Daoy (cell line): ENCODE measurements around the gene AGAP1. TPM values are rescaled to one million over a fixed set of nuclear protein-coding genes. Genes with fewer than 3 reads are reported as not detected.

ENCODE experiments used
- DNase-seq: peaks from one replicate; pipeline ENCODE4 v3.0.0-alpha.2; 2015; ENCODE audit warnings: low read depth
- total RNA-seq: library from RNA; depleted of rRNA; stranded (reverse); fragments of >200 nt; shearing (Covaris generic); gene quantifications from 2 replicates; pipeline ENCODE4 v1.2.3, GENCODE V29; 2014

AGAP1 gene
- total RNA-seq, 1 experiment from 2014 or later, result 9.3 TPM

DNA sequence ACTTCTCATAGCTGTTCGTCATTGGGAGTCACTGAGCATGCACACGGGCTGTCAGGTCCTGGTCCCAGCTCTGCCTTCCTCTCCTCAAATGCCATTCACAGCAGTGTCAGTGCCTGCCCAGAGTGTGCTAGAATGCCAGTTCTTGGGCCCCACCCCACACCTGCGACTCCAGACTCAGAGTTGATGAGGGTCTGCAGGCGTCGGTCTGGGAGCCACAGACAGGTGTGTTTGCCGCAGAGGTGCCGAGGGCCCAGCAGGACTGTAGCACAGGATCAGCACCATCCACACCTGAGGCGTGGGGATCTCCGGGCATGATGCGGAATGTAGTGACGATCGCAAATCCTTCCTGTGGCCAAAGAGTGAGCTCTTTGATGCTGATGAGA lies 56.5 kb downstream of the AGAP1 start:
- no peak for DNase-seq

DNA sequence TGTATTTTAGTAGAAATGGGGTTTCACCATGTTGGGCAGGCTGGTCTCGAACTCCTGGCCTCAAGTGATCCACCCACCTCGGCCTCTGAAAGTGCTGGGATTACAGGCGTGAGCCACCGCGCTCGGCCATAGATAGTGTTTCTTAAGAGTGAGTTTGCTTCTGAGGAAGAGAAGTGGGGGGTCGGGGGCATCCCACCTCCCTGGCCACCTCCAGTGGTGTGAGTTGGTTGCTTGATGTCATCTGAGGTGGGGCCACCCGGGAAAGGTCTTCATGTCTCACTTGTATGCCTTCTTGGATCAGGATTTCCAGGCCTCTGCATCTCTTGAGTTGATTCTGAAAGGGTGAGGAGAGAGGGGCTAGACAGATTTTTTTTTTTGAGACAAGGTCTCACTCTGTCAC lies 57.1 kb downstream of the AGAP1 start:
- no peak for DNase-seq

DNA sequence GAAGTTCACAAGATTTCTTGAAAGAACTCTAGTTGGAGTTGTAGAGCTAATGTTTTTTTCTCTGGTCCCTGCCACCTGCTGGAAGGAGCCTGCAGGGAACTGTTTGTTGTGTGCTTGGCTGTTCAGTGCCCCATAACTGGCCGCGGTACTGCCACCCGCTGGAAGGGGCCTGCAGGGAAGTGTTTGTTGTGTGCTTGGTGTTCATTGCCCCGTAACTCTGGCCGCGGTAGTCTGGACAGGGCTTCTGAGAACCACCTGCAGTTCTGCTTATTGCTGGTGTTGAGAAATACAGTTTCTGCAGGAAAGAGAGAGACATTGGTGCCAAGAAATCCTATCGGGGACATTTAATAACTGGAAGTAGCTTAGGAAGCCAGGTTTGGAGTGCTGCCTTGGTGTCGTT lies 58.1 kb downstream of the AGAP1 start:
- peak; percentile 34 for DNase-seq

- DNase-seq, result no peak
These were observed 58.8 kb downstream of the AGAP1 start for GRCh38 chr2:235552671-235553070.

DNA sequence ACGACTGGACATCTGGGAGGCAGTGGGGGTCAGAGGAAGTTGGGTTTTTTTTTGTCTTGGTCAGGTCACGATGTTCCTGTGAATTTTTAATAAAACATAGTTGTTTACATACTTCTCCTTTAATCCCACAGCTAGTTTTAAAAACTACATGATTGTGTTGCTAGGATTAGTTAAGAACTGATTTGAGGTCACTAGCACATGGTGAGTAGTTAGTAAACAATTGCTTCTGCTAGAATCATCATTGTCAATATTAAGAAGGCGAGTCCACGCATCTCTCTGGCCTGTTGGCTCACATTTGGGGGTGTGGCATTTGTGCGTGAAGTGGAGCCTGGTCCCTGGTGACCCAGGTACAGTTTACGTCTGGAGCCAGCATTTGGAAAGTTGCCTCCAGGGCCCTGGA lies 59.4 kb downstream of the AGAP1 start:
- no peak for DNase-seq

GRCh38 chr2:235553696-235554100 lies 59.9 kb downstream of the AGAP1 start:
- peak; percentile 58 for DNase-seq

DNA sequence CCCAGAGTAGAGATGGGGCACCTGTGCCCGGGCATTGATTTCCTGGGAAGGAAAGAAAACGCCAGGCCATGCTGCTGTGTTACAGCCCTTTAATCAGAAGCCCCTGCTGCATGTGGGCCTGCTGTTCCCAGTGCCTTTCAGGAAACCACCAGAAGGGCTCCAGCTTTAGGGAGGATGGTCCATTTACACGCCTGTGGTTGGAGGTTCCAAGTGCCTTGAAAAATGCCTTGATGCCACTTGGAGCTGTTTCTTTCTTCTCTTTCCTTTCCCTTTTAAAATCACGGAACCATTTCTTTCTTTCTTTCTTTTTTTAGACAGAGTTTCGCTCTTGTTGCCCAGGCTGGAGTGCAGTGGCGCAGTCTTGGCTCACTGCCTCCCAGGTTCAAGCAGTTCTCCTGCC lies 60.5 kb downstream of the AGAP1 start:
- no peak for DNase-seq

DNA sequence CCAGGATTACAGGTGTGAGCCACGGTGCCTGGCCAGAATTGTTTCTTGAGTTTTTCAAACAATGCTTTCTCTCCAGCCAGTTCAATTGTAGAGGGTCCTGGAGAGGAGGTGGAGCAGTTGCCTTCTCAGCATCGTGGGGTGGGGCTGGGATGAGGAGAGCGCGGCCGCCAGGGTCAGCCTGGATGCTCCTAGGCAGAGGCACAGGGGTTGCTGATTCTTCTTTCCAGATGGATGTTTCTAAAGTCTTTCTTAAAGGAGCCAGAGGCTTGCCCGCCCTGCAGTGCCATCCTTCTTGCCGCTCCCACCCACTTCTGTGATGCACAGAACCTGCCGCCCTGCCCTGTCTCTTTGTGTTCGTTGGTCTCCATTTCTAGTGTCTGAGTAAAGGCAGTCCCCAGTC lies 61.1 kb downstream of the AGAP1 start:
- no peak for DNase-seq

GRCh38 chr2:235555371-235555770 lies 61.5 kb downstream of the AGAP1 start:
- DNase-seq, result no peak

DNA sequence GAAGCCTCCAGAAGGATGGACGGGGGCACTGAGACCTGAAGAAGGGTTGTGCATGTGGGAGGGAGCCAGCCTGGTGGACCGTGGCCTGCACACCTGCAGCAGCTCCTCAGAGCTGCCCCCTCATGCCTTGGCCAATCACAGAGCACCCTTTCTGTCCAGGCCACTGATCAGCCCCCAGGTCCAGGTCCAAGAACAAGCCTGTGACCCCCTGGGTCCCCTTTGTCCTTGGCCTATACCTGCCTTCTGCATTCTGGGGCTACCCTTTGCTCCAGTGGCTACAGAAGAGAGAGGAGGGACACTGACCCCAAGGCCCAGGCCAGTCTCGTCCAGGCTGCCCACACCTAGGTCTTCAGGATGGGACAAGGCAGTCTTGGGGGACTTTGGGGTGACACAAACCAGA lies 62.2 kb downstream of the AGAP1 start:
- no peak for DNase-seq

GRCh38 chr2:235556901-235557300 lies 63.1 kb downstream of the AGAP1 start:
- no peak for DNase-seq

DNA sequence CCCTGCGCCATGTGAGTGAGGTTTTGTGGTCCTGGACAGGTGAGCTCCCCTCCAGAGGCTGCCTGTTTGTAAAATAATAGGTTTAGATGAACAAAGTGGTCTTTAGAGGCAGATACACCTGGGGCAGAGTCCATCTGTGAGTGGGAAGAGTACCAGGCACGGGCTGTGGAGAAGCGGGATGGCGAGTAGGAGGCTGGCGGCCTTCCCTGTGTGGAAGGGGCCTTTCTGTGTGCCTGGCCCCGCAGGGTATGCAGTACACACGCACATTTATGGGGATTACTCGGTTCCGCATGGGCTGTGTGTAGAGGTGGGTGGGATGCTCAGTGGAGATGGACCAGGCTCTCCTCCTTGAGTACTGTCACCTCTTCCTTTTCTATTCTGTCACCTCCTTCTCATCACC lies 64.1 kb downstream of the AGAP1 start:
- DNase-seq, result no peak

DNA sequence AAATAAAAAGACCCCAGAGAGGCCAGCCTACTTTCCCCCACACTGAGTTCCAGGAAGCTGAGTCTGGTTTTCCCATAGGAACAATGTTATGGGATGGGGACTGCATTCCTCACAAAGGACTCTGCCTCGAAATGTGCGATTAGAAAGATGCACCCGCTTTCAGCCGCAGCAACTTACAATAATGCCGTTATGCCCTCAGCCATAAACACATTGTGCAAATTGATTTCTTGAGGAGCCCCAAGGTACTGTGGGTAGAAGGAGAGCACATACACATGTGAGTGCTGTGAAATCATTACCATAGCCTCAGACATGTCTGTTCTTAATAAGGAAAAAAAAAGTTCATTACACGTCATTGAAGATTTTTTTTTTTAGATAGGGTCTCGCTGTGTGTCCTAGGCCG lies 64.7 kb downstream of the AGAP1 start:
- no peak for DNase-seq

DNA sequence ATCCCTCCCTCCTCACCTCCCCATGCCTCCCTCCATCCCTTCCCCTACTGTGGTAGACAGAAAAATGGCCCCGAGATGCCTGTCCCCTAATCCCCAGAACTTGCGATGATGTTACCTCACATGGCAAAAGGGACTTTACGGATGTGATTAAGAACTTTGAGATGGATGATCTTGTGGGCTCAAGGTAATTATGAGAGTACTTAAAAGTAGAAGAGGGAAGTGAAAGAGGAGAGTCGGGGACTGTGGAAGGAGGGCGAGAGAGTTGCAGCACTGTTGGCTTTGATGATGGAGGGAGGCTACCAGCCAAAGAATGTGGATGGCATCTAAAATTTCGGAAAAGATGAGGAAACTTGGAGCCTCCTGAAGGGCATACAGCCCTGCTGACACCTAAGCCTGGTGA lies 66.5 kb downstream of the AGAP1 start:
- DNase-seq, result no peak

DNA sequence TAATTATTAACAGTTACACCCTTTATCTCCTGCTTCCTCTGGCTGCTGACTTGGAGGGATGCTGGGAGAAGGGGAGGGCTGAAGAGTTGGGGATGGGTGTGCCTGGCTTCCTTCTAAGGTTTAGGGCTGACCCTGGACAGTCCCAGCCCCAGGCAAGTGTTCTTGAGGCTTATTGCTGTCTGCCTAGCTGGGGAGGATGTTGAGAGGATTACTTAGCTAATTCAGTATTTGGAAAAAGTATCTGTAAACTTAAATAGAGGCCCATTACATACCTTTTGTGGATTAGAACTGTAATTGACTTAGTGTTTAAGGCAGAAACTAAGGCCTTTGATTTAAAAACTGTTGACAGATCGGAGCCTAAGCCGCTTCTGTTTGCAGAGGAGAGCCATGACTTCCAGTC lies 67.6 kb downstream of the AGAP1 start:
- no peak for DNase-seq

DNA sequence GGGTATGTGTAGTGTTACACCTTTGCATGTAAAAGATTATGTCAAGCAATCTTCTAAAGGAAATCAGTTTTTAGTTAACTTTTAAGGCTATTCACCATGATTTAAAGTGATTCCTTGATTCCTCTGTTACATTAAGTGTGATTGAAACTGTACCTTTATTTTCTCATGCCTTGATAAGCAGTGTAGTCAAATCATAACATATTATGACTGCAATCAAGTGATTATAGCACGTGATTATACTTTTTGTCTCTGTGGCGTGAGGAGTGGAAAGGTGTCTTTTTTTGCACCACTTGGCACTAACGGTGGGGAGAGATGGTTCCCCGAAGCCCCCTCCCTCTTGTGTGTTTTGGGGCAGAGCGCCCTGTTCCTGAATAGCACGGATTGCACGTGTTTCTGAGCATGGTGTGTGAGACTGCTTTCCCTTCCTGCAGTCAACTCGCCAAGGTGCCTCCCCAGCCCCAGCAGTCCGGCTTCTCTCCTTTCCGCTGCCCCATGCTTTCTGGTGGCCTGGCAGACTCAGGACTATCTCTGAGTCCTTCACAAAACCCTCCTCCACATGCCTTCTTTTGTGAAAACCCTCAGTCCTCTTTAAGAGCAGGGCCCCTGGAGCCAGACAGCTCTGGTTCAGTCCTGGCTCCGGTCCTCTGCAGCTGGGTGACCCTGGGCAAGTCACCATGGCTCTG lies 68.4 kb downstream of the AGAP1 start:
- no peak for DNase-seq

GRCh38 chr2:235563056-235563910 lies 69.4 kb downstream of the AGAP1 start:
- DNase-seq, result no peak

- no peak for DNase-seq
These were observed 70.2 kb downstream of the AGAP1 start for GRCh38 chr2:235564066-235564465.

DNA sequence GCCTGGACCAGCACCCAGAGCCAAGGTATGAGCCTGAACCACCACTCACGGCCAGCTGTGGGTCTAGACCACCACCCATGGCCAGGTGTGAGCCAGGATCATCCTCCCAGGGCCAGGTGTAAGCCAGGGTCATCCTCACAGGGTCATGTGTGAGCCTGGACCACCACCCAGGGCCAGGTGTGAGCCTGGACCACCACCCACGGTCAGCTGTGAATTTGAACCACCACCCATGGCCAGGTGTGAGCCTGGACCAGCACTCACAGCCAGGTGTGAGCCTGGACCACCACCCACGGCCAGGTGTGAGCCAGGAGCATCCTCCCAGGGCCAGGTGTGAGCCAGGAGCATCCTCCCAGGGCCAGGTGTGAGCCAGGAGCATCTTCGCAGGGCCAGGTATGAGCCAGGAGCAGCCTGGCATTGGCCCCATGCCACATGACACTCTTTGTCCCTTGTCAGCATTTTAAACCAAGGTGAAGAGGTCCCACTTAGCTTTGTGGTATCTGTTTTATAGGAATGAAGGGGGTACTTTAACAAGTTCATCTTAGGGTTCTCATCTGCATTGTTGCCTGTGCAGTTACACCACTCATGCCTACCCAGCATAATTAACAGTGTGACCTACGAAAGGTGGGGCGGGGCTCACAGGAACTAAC lies 71.2 kb downstream of the AGAP1 start:
- no peak for DNase-seq

DNA sequence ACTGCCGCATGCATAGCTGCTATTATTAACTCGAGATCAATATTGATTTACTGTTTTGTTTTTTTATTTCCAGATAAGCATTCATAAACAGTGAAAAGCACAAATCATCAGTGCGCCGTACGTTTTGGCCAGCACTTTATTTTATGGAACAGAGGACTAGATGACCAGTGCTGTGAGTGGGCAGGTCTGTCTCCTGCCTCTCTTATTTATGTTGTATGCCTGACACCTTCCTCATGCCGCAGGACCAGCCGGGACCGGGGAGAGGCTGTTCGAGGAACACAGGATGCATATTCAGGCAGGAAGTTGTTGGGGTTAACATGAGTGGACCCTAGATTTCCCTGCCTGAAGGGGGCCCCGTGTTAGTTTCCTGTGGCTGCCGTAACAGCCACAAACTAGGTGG lies 72.6 kb downstream of the AGAP1 start:
- DNase-seq, result no peak

- no peak for DNase-seq
These were observed 73.2 kb downstream of the AGAP1 start for GRCh38 chr2:235566931-235567495.

DNA sequence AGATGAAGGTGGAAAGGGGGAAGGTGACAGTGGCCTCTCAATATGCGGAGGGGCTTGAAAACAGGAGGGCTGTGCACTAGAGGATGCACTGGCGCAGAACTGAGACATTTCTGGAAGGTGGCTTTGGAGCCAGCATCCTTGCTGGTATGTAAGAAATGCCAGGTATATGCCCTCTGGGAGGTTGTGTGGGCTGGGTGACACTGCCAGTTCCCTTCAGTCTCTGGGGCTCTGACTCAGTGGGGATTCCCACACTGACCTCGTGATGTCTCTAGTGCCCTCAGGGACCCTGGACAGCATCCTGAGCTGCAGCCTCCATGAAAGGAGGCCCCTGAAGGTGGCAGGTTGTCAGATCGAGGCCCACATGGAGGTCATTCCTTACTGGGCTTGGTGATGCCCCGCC lies 74.0 kb downstream of the AGAP1 start:
- no peak for DNase-seq

GRCh38 chr2:235568431-235568830 lies 74.6 kb downstream of the AGAP1 start:
- no peak for DNase-seq
